ENCODE results near the gene ID1. TPM values are rescaled to one million over a fixed set of nuclear protein-coding genes. Genes with fewer than 3 reads are reported as not detected.

Gene ID1
- total RNA-seq, 1 experiment from 2014 or later: 360 TPM

DNA sequence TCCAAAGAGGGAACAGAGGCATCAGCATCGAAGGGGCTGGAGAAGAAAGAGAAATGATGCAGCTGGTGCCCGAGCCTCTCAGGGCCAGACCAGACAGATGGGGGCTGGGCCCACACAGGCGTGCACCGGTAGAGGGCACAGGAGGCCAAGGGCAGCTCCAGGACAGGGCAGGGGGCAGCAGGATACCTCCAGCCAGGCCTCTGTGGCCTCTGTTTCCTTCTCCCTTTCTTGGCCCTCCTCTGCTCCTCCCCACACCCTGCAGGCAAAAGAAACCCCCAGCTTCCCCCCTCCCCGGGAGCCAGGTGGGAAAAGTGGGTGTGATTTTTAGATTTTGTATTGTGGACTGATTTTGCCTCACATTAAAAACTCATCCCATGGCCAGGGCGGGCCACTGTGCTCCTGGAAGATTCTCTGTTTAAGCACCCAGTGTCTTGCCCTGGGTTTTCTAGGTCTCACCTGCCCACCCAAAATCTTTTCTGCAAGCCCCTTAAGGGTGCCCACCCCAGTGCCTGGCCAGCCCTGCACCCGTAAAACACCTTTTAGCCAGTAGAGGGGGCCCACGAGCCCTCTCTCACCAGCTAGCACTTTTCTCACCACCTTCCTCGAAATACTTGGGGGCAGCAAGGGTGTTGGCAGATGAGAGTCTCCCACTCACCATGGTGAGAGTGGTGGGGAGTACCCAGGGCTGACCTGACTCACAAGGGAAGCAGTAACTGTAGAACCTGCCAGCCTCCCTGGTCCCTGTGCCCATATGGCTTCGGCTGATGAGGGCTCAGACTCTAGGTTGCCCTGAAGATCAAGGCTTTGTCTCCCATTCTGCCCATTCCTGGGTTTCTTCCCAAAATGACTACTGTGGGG, 35.7 kb upstream of the ID1 start:
- H3K9me3 ChIP-seq (ENCODE audit: control insufficient read depth, low read depth, low read length): no peaks in the 10 kb centered on the region
- H3K4me1 ChIP-seq (ENCODE audit: insufficient read depth, low read length): no peaks in the 10 kb centered on the region; the same call in 1 of the 2 replicates
- H4K91ac ChIP-seq (ENCODE audit: insufficient read length, low read depth, low read length): no peak overlapping the region
- no CpG with 5 or more reads among the region's 10 CpGs for WGBS (ENCODE audit: extremely low coverage, insufficient read length, low lambda C conversion rate)
- Mint-ChIP-seq H3K27me3 (ENCODE audit: low read depth) (no peaks in the 10 kb centered on the region; the same call in 1 of the 2 replicates), H3K27ac (peak overlapping the region; percentile 46 to 94 (median 84); a peak in 5 of 7 replicates), H3K4me1 (peaks cover 51 to 65% of the 10 kb centered on the region in 2 experiments), H3K4me3 (no peak overlapping the region; a peak in 1 of 5 replicates), H3K36me3 (ENCODE audit: insufficient read depth in 1 of 3, low read depth in 3 of 3) (peaks cover 4 to 47% (median 11%) of the 10 kb centered on the region in 3 experiments; a peak in 5 of 7 replicates), H3K9me3 (no peaks in the 10 kb centered on the region)
- H3K56ac ChIP-seq (ENCODE audit: insufficient read length, low read depth, low read length): no peak overlapping the region
- no peaks in the 10 kb centered on the region for H3K79me2 ChIP-seq (ENCODE audit: insufficient read depth, low read length)
- no peak overlapping the region for H3K14ac ChIP-seq (ENCODE audit: insufficient read depth, low read length)
- no peak overlapping the region for H2BK20ac ChIP-seq (ENCODE audit: low read depth, low read length, poor library complexity, severe bottlenecking)
- no peaks in the 10 kb centered on the region for H3K27me3 ChIP-seq (ENCODE audit: insufficient read depth, low read length)
- peaks cover 6% of the 10 kb centered on the region for H3K23me2 ChIP-seq (ENCODE audit: insufficient read length, low read depth, low read length, poor library complexity, severe bottlenecking)
- H3K18ac ChIP-seq (ENCODE audit: insufficient read length, low read depth, low read length): no peak overlapping the region
- H2AK5ac ChIP-seq (ENCODE audit: insufficient read length, low read length): no peak overlapping the region
- no peak overlapping the region for H3K27ac ChIP-seq (ENCODE audit: insufficient read length, low read depth, low read length)
- H3T11ph ChIP-seq (ENCODE audit: low read length): no peak overlapping the region
- H4K8ac ChIP-seq (replicated peaks; ENCODE audit: insufficient read length, low read depth, low read length): no peak overlapping the region
- no peak overlapping the region for H4K5ac ChIP-seq (ENCODE audit: insufficient read length, low read depth, low read length)
- no peaks in the 10 kb centered on the region for H4K20me1 ChIP-seq (ENCODE audit: control insufficient read depth, insufficient read depth, insufficient read length)
- H2AFZ ChIP-seq (ENCODE audit: low read length): no peak overlapping the region
- no peak overlapping the region for H3K4ac ChIP-seq (ENCODE audit: low read depth, low read length)
- H2BK15ac ChIP-seq (ENCODE audit: low read depth, low read length): no peak overlapping the region
- DNase-seq: peak; percentile 80
- H2BK12ac ChIP-seq (ENCODE audit: insufficient read length, low read depth, low read length): no peak overlapping the region
- H2BK5ac ChIP-seq (ENCODE audit: insufficient read length, low read length): no peak overlapping the region
- H3K23ac ChIP-seq (ENCODE audit: insufficient read length, low read depth, low read length): no peak overlapping the region
- H3K4me2 ChIP-seq (ENCODE audit: insufficient read depth, insufficient read length, low read length): no peak overlapping the region
- H3K79me1 ChIP-seq (ENCODE audit: insufficient read depth, low read depth, low read length, poor library complexity, severe bottlenecking): no peaks in the 10 kb centered on the region
- peak; percentile 98 for TF ChIP-seq CTCF (conservative IDR thresholded peaks at IDR 0.05)
- no peak overlapping the region for H2BK120ac ChIP-seq (ENCODE audit: low read depth, low read length, poor library complexity, severe bottlenecking)
- H3K9ac ChIP-seq (ENCODE audit: extremely low read depth, insufficient read length, low read length): no peak overlapping the region
